AG04450 (cell line): ENCODE results near the gene NIBAN1. TPM values are rescaled to one million over a fixed set of nuclear protein-coding genes. Genes with fewer than 3 reads are reported as not detected.

Experiments
- CTCF ChIA-PET: fragments of 300-600, 350-600 bp; formaldehyde crosslinking; extraction: SDS; loops from one replicate; lab custom pipeline; 2022; ENCODE audit warnings: antibody characterized with exemption, inconsistent platforms; lab: Charles Lee
- POLR2A ChIA-PET: fragments of 350-600 bp; formaldehyde crosslinking; extraction: SDS; loops from one replicate; lab custom pipeline; 2021; ENCODE audit warnings: antibody characterized with exemption, inconsistent platforms; lab: Yijun Ruan, JAX
- DNase-seq: peaks from one replicate; pipeline ENCODE4 v3.0.0-alpha.2; 2011; ENCODE audit warnings: low read depth, low spot score
- H3K27ac ChIP-seq: one replicate; pipeline ENCODE4 v1.5.1; 2012; ENCODE audit warnings: low read depth, low read length, control low read depth
- H3K27me3 ChIP-seq: one replicate; pipeline ENCODE4 v1.6.0; 2012; ENCODE audit warnings: low read length; ENCODE audit not compliant: control insufficient read depth, insufficient read depth
- H3K4me3 ChIP-seq: 2 replicates; pipeline ENCODE4 v1.5.1; 2011; ENCODE audit warnings: mild to moderate bottlenecking, low read depth, low read length, control low read depth
- H3K9me3 ChIP-seq: 2 replicates; pipeline ENCODE4 v1.5.1; 2012; ENCODE audit warnings: low read length; ENCODE audit not compliant: control insufficient read depth, insufficient read depth
- polyA plus RNA-seq: library from polyadenylated mRNA; depleted of rRNA; stranded (reverse); fragments of >200 nt; gene quantifications from 2 replicates; pipeline ENCODE4 v1.2.3, GENCODE V29; 2011
- TF ChIP-seq, protein P1 (sequence below): IDR thresholded peaks from 2 replicates; pipeline ENCODE4 v1.5.1; 2011; ENCODE audit warnings: low read depth, low read length, control low read depth, inconsistent platforms

Gene NIBAN1
- polyA plus RNA-seq, 1 experiment, result 32.9 TPM

DNA sequence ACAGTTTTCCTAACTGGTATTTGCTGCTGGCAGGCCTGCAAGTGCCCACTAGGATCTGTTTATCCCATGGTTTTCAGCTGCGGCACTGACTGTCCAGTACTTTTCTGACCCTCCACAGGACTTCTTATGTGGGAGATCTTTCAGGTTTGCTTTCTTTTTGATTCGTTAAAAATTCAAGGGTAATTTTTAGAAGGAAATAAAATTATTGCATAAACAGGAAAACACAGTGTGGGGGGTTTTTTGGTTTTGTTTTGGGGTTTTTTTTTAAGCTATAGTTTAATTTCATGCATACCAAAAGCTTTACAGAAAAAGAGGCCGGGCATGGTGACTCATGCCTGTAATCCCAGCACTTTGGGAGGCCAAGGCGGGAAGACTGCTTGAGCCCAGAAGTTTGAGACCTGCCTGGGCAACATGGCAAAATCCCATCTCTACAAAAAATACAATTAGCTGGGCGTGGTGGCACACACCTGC is 3.6 kb downstream of the NIBAN1 start:
- Histone ChIP-seq H3K27ac (peak overlapping the region; percentile 53), H3K27me3 (no peaks in the 10 kb centered on the region), H3K9me3 (no peaks in the 10 kb centered on the region), H3K4me3 (no peak overlapping the region; the same call in none of the 2 replicates)
- POLR2A ChIA-PET, result interaction anchor here (0.6 to 1.8 kb wide), 3 partner anchors 12 to 165 kb away, joined by 3 to 6 read pairs (median 5); no protein-coding TSS in a partner anchor
- no peak for DNase-seq
- CTCF ChIA-PET, result interaction anchor here (1.5 to 11.7 kb wide), 3 partner anchors 9 to 165 kb away, joined by 4 to 114 read pairs (median 21); no protein-coding TSS in a partner anchor
- TF ChIP-seq, protein P1, sequence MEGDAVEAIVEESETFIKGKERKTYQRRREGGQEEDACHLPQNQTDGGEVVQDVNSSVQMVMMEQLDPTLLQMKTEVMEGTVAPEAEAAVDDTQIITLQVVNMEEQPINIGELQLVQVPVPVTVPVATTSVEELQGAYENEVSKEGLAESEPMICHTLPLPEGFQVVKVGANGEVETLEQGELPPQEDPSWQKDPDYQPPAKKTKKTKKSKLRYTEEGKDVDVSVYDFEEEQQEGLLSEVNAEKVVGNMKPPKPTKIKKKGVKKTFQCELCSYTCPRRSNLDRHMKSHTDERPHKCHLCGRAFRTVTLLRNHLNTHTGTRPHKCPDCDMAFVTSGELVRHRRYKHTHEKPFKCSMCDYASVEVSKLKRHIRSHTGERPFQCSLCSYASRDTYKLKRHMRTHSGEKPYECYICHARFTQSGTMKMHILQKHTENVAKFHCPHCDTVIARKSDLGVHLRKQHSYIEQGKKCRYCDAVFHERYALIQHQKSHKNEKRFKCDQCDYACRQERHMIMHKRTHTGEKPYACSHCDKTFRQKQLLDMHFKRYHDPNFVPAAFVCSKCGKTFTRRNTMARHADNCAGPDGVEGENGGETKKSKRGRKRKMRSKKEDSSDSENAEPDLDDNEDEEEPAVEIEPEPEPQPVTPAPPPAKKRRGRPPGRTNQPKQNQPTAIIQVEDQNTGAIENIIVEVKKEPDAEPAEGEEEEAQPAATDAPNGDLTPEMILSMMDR, result no peak

DNA sequence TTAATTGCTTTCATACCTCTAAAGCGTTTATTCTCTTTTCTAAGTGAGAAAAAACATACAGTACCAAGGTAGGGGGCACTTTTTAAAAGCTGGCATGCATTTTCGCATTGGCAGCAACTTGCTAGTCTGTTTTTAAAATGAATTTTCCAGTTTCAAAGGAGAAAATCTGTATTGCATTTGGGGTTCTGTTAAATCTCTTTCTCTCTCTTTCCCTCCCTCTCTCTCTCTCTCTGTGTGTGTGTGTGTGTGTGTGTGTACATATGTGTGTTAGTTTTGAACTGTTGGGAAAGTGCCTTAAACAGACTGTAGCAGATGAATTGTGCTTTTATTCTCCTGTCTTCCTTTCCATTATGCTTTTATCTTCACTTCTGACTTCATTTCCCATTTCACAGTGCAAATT is 7.3 kb downstream of the NIBAN1 start:
- H3K27ac ChIP-seq, result no peak overlapping the region
- POLR2A ChIA-PET, result no interaction called here

DNA sequence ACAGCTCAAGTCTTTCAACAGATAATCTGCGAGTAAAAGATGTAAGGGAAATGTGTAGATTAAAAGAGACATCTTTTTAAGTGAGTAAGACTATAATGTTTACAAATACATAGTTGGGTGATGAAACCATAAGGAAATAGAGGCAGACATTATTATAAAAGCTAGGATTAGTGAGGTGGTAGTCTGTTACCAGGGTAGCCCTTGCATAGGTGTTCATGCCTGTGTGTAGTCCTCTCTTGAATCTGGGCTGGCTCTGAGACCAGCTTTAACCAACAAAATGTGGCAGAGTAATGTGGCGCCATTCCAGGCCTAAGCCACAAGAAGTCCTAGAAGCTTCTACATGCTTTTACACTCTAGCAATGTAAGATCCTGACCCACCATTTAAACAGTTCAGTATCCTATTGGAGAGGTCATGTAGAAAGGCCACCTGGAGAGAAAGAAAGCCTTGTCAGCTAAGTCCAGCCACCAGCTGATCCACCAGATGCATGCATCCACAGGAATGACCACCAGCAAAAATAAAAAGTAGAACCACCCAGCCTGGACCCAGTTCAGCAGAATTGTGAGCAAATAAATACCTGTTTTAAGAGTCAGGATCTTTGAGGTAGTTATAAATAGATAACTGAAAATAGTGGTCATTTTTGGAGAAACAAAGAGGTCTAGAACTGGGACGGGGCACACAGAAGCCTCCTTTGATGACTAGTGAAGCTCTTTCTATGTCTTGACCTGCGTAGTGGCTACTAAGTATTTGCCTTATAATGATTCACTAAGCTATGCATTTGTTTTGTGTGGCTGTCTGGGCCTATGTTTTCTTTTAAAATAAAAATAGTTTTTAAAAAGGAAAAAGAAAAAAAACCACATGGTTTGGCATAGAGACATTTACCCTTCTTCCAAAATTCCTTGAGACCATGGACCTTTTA is 8.1 kb downstream of the NIBAN1 start:
- no peak for DNase-seq
- no peak overlapping the region for H3K4me3 ChIP-seq
- ChIA-PET POLR2A (no interaction called here), CTCF (interaction anchor here (0.6 to 2.5 kb wide), 4 partner anchors 15 to 173 kb away, joined by 3 to 17 read pairs (median 6); no protein-coding TSS in a partner anchor)
- no peaks in the 10 kb centered on the region; the same call in 1 of the 2 replicates for H3K9me3 ChIP-seq
- TF ChIP-seq, protein P1, result no peak
- H3K27ac ChIP-seq, result peak overlapping the region; percentile 60
- no peaks in the 10 kb centered on the region for H3K27me3 ChIP-seq

More for the DNA sequence above, 7.3 kb downstream of the NIBAN1 start:
- Histone ChIP-seq H3K4me3 (no peak overlapping the region), H3K27me3 (no peaks in the 10 kb centered on the region), H3K9me3 (no peaks in the 10 kb centered on the region; the same call in 1 of the 2 replicates)
- TF ChIP-seq, protein P1, result no peak
- CTCF ChIA-PET, result interaction anchor here (2.5 kb wide), 1 partner anchor 162 kb away, joined by 17 read pairs; no protein-coding TSS in a partner anchor
- no peak for DNase-seq

DNA sequence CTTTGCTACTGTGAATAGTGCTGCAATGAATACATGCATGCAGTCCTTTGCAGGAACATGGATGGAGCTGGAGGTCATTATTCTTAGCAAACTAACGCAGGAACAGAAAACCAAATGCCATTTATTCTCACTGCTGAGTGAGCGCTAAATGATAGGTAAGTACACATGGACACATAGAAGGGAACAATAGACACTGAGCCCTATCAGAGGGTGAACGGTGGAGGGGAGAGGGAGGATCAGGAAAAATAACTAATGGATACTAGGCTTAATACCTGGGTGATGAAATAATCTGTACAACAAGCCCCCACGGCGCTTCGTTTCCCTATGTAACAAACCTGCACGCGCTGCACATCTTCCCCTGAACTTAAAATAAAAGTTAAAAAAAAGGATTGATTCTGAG is 8.9 kb downstream of the NIBAN1 start:
- H3K4me3 ChIP-seq, result no peak overlapping the region
- no peak overlapping the region for H3K27ac ChIP-seq
- no peaks in the 10 kb centered on the region; the same call in 1 of the 2 replicates for H3K9me3 ChIP-seq
- ChIA-PET POLR2A (no interaction called here), CTCF (interaction anchor here (1.1 to 2.5 kb wide), 2 partner anchors 16 to 160 kb away, joined by 3 to 17 read pairs; no protein-coding TSS in a partner anchor)
- no peak for DNase-seq
- TF ChIP-seq, protein P1, result no peak
- H3K27me3 ChIP-seq, result no peaks in the 10 kb centered on the region
